Measurements from ENCODE around the gene MPI.

GRCh38 chr15:74933573-74933972 lies 43.7 kb downstream of the MPI start:
- TF ChIP-seq POLR2A (IDR thresholded peaks at IDR 0.05; ENCODE audit: low read depth, low read length): no peak
- TF ChIP-seq POLR2AphosphoS5 (IDR thresholded peaks at IDR 0.05; ENCODE audit: low read depth, low read length): no peak
- TF ChIP-seq TAF1 (IDR thresholded peaks at IDR 0.05; ENCODE audit: borderline replicate concordance, low read depth, low read length): no peak

Measured in GM12892 (cell line).